Mesenchymal stem cell (in vitro differentiated cells and primary cell): ENCODE results near the gene BOLA1.
A peak's percentile ranks its signal among the peaks of the same experiment; 100 is the strongest.

Experiments
- DNase-seq: peaks from one replicate; pipeline ENCODE4 v3.0.0-alpha.2; 2013
- H2AFZ ChIP-seq: one replicate; pipeline ENCODE4 v1.6.1; 2013; ENCODE audit warnings: low read depth, mild to moderate bottlenecking, control low read depth, inconsistent platforms, low read length, moderate library complexity
- H2AK5ac ChIP-seq: 2 replicates; pipeline ENCODE4 v1.6.1; 2013; ENCODE audit warnings: low read length, moderate library complexity, mild to moderate bottlenecking, inconsistent platforms; ENCODE audit not compliant: severe bottlenecking
- H2BK120ac ChIP-seq: one replicate; pipeline ENCODE4 v1.6.1; 2013; ENCODE audit warnings: low read depth, mild to moderate bottlenecking, inconsistent platforms, low read length, moderate library complexity
- H2BK12ac ChIP-seq, 2 experiments: one replicate each; pipeline ENCODE4 v1.6.1; 2013; ENCODE audit warnings: inconsistent platforms in 2 of 2, low read length in 2 of 2, mild to moderate bottlenecking in 2 of 2, moderate library complexity in 2 of 2, control low read depth in 1 of 2
- H2BK15ac ChIP-seq: one replicate; pipeline ENCODE4 v1.6.1; 2013; ENCODE audit warnings: mild to moderate bottlenecking, low read depth, inconsistent platforms; ENCODE audit not compliant: poor library complexity, severe bottlenecking
- H2BK5ac ChIP-seq: 2 replicates; pipeline ENCODE4 v1.6.1; 2013; ENCODE audit warnings: low read depth, mild to moderate bottlenecking, low read length, control low read depth, inconsistent platforms; ENCODE audit not compliant: poor library complexity, severe bottlenecking
- H3K14ac ChIP-seq, 2 experiments: one replicate each; pipeline ENCODE4 v1.6.1; 2013; ENCODE audit warnings: inconsistent platforms in 2 of 2, low read length in 2 of 2, control low read depth in 1 of 2, mild to moderate bottlenecking in 1 of 2, moderate library complexity in 1 of 2
- H3K18ac ChIP-seq, 2 experiments: one replicate each; pipeline ENCODE4 v1.6.1; 2013; ENCODE audit warnings: inconsistent platforms in 2 of 2, low read length in 2 of 2, control low read depth in 1 of 2, low read depth in 1 of 2, mild to moderate bottlenecking in 1 of 2
- H3K23ac ChIP-seq, 2 experiments: one replicate each; pipeline ENCODE4 v1.6.1; 2013; ENCODE audit warnings: inconsistent platforms in 2 of 2, low read length in 2 of 2, mild to moderate bottlenecking in 2 of 2, moderate library complexity in 2 of 2, control low read depth in 1 of 2
- H3K27ac ChIP-seq: 2 replicates; pipeline ENCODE4 v1.5.1; 2013; ENCODE audit warnings: mild to moderate bottlenecking, moderate library complexity, low read length, control low read depth, inconsistent platforms; ENCODE audit not compliant: poor library complexity, severe bottlenecking
- H3K27me3 ChIP-seq, 2 experiments: 2 replicates each; pipeline versions ENCODE4 v1.6.1 to v1.7.0; 2013; ENCODE audit warnings: low read length in 2 of 2, mild to moderate bottlenecking in 2 of 2, moderate library complexity in 2 of 2, control low read depth in 1 of 2, inconsistent platforms in 1 of 2; ENCODE audit not compliant: control insufficient read depth in 1 of 2, insufficient read depth in 1 of 2
- H3K36me3 ChIP-seq, 2 experiments: 2 replicates each; pipeline versions ENCODE4 v1.6.1 to v1.7.0; 2013; ENCODE audit warnings: low read length in 2 of 2, control low read depth in 1 of 2, inconsistent platforms in 1 of 2, low read depth in 1 of 2, mild to moderate bottlenecking in 1 of 2; ENCODE audit not compliant: insufficient read depth in 2 of 2, control insufficient read depth in 1 of 2
- H3K4ac ChIP-seq, 2 experiments: one replicate each; pipeline ENCODE4 v1.6.1; 2013; ENCODE audit warnings: inconsistent platforms in 2 of 2, low read length in 2 of 2, mild to moderate bottlenecking in 2 of 2, moderate library complexity in 2 of 2, control low read depth in 1 of 2, low read depth in 1 of 2
- H3K4me1 ChIP-seq: 2 replicates; pipeline ENCODE4 v1.6.1; 2013; ENCODE audit warnings: low read depth, low read length, control low read depth; ENCODE audit not compliant: control insufficient read depth, insufficient read depth
- H3K4me2 ChIP-seq: 2 replicates; pipeline ENCODE4 v1.6.1; 2013; ENCODE audit warnings: low read length, mild to moderate bottlenecking, inconsistent platforms; ENCODE audit not compliant: poor library complexity, severe bottlenecking
- H3K4me3 ChIP-seq, 2 experiments: 2 replicates each; pipeline versions ENCODE4 v1.5.1 to v1.7.0; 2013; ENCODE audit warnings: low read length in 2 of 2, mild to moderate bottlenecking in 2 of 2, control low read depth in 1 of 2, low read depth in 1 of 2; ENCODE audit not compliant: insufficient read depth in 1 of 2
- H3K79me1 ChIP-seq: replicated peaks from 2 replicates; pipeline ENCODE4 v1.6.1; 2013; ENCODE audit warnings: mild to moderate bottlenecking, control low read depth, low read length, inconsistent platforms; ENCODE audit not compliant: poor library complexity, severe bottlenecking
- H3K9ac ChIP-seq: 2 replicates; pipeline ENCODE4 v1.7.0; 2013; ENCODE audit warnings: mild to moderate bottlenecking, low read length, moderate library complexity
- H3K9me3 ChIP-seq: 2 replicates; pipeline ENCODE4 v1.7.0; 2013; ENCODE audit warnings: mild to moderate bottlenecking, low read length; ENCODE audit not compliant: control insufficient read depth
- H4K8ac ChIP-seq: one replicate; pipeline ENCODE4 v1.6.1; 2013; ENCODE audit warnings: inconsistent platforms, mild to moderate bottlenecking, low read length, moderate library complexity
- H4K91ac ChIP-seq: one replicate; pipeline ENCODE4 v1.6.1; 2013; ENCODE audit warnings: mild to moderate bottlenecking, low read length, inconsistent platforms
- WGBS: methylation state at CpG from one replicate; pipeline ENCODE4 v1.1.7; 2013; ENCODE audit warnings: mixed read lengths; 5-methylcytosine and 5-hydroxymethylcytosine counted together

Gene BOLA1

DNA sequence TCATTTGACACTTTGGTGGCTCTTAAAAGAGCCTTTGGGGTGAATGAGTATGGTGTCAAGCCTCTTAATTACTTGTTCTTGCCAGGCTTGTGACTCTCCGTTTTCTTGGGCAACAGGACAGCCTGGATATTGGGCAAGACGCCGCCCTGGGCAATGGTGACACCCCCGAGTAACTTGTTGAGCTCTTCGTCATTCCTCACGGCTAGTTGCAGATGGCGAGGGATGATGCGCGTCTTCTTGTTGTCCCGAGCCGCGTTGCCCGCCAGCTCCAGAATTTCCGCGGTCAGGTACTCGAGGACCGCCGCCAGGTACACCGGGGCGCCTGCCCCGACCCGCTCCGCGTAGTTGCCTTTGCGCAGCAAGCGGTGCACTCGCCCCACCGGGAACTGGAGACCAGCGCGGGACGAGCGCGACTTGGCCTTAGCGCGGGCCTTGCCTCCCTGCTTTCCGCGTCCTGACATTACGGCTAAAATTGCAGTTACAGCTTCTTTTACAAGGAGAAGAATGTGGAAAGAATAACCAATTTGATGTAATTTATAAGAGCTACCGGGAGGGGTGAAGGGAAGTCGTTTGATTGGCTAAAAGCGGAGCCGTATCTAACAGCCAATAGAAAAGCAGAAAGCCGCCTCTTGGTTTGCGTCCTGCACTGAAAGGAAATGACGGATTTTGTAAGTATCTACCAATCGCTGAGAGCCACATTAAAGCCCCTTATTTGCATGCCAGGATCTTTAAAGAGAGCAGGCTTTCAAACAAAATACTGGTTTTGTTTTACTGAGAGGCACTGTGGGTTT lies 11.7 kb upstream of the BOLA1 start:
- peak; percentile 100 for DNase-seq
- Histone ChIP-seq H2BK5ac (peak overlapping the region; percentile 74), H3K18ac (peak overlapping the region; percentile 90 to 91), H3K14ac (peak overlapping the region in 1 of 2 experiments; percentile 98), H2BK12ac (peak overlapping the region in 1 of 2 experiments; percentile 31), H2BK120ac (peak overlapping the region; percentile 96), H3K27me3 (no peaks in the 10 kb centered on the region), H3K9me3 (no peaks in the 10 kb centered on the region), H3K4ac (peak overlapping the region; percentile 89 to 91), H3K79me1 (peaks cover 7% of the 10 kb centered on the region), H3K9ac (peak overlapping the region; percentile 98), H2AFZ (peak overlapping the region; percentile 36), H3K4me1 (peaks cover 2% of the 10 kb centered on the region), H3K27ac (peak overlapping the region; percentile 99), H3K23ac (peak overlapping the region in 1 of 2 experiments; percentile 74), H3K36me3 (no peaks in the 10 kb centered on the region), H4K8ac (peak overlapping the region; percentile 7), H3K4me2 (peak overlapping the region; percentile 79), H2BK15ac (no peak overlapping the region), H3K4me3 (peak overlapping the region; percentile 61 to 79), H2AK5ac (peak overlapping the region; percentile 80), H4K91ac (peak overlapping the region; percentile 94)
- 0% methylated on average over 46 of the region's 46 CpGs for WGBS

- Histone ChIP-seq H3K4ac (peak overlapping the region; percentile 89), H4K91ac (peak overlapping the region; percentile 43), H2BK5ac (peak overlapping the region; percentile 74), H2BK120ac (peak overlapping the region; percentile 96), H3K4me3 (peak overlapping the region; percentile 35 to 79), H3K18ac (peak overlapping the region; percentile 85 to 91), H2AFZ (peak overlapping the region; percentile 80), H3K4me2 (peak overlapping the region; percentile 79), H4K8ac (peak overlapping the region; percentile 79), H3K4me1 (peaks cover 2% of the 10 kb centered on the region), H3K36me3 (no peaks in the 10 kb centered on the region), H2BK15ac (no peak overlapping the region), H2BK12ac (peak overlapping the region in 1 of 2 experiments; percentile 31), H3K79me1 (peaks cover 7% of the 10 kb centered on the region), H3K9ac (peak overlapping the region; percentile 98), H3K14ac (peak overlapping the region; percentile 39 to 58), H3K27me3 (no peaks in the 10 kb centered on the region), H2AK5ac (peak overlapping the region; percentile 80), H3K9me3 (no peaks in the 10 kb centered on the region), H3K27ac (peak overlapping the region; percentile 99), H3K23ac (no peak overlapping the region)
- DNase-seq: no peak
- WGBS: 1% methylated on average over 28 of the region's 28 CpGs
These were observed 10.9 kb upstream of the BOLA1 start for GRCh38 chr1:149888247-149888998.

- no peak overlapping the region for H4K91ac ChIP-seq
- H3K27ac ChIP-seq: peak overlapping the region; percentile 99
- peak overlapping the region; percentile 5 to 80 for H3K18ac ChIP-seq
- H4K8ac ChIP-seq: peak overlapping the region; percentile 66
- H3K14ac ChIP-seq: peak overlapping the region in 1 of 2 experiments; percentile 39
- 45% methylated on average over 5 of the region's 6 CpGs for WGBS
- no peak for DNase-seq
- H2BK15ac ChIP-seq: no peak overlapping the region
- no peak overlapping the region for H2BK120ac ChIP-seq
- H3K79me1 ChIP-seq: peaks cover 3% of the 10 kb centered on the region
- H2BK12ac ChIP-seq: no peak overlapping the region
- H2AK5ac ChIP-seq: peak overlapping the region; percentile 13
- H2AFZ ChIP-seq: peak overlapping the region; percentile 80
- H3K4me1 ChIP-seq: peaks cover 2% of the 10 kb centered on the region
- peak overlapping the region; percentile 98 for H3K9ac ChIP-seq
- peak overlapping the region; percentile 79 for H3K4me2 ChIP-seq
- H3K27me3 ChIP-seq: no peaks in the 10 kb centered on the region
- peak overlapping the region in 1 of 2 experiments; percentile 71 for H3K4ac ChIP-seq
- H3K36me3 ChIP-seq: no peaks in the 10 kb centered on the region
- H3K9me3 ChIP-seq: no peaks in the 10 kb centered on the region
- no peak overlapping the region for H3K23ac ChIP-seq
- no peak overlapping the region for H2BK5ac ChIP-seq
- H3K4me3 ChIP-seq: peak overlapping the region in 1 of 2 experiments; percentile 79
These were observed 10.4 kb upstream of the BOLA1 start for GRCh38 chr1:149888999-149889289.

GRCh38 chr1:149896575-149896974 lies 2.8 kb upstream of the BOLA1 start:
- Histone ChIP-seq H4K91ac (no peak overlapping the region), H2BK12ac (no peak overlapping the region), H3K9me3 (no peaks in the 10 kb centered on the region), H3K14ac (no peak overlapping the region), H3K4me1 (peaks cover 8% of the 10 kb centered on the region), H3K79me1 (peaks cover 5% of the 10 kb centered on the region), H3K27ac (no peak overlapping the region), H3K27me3 (no peaks in the 10 kb centered on the region), H2BK15ac (no peak overlapping the region), H3K4ac (no peak overlapping the region), H3K4me2 (no peak overlapping the region), H2AFZ (no peak overlapping the region), H2BK5ac (no peak overlapping the region), H3K36me3 (no peaks in the 10 kb centered on the region), H3K4me3 (no peak overlapping the region), H3K18ac (no peak overlapping the region), H3K23ac (no peak overlapping the region), H2BK120ac (no peak overlapping the region), H2AK5ac (no peak overlapping the region), H4K8ac (no peak overlapping the region), H3K9ac (no peak overlapping the region)
- no peak for DNase-seq
- 83% methylated on average over 4 of the region's 4 CpGs for WGBS
